Osteoblast (primary cell): ENCODE measurements around the gene SCRN2. TPM values are rescaled to one million over a fixed set of nuclear protein-coding genes. Genes with fewer than 3 reads are reported as not detected.

ENCODE experiments used
- DNase-seq: peaks from one replicate; pipeline ENCODE4 v3.0.0; 2011; ENCODE audit warnings: low spot score, mixed read lengths; ENCODE audit not compliant: insufficient read length; ENCODE audit errors: missing footprints
- H2AFZ ChIP-seq: 2 replicates; pipeline ENCODE4 v1.6.0; 2011; ENCODE audit warnings: mild to moderate bottlenecking, low read length
- H3K27ac ChIP-seq: 2 replicates; pipeline ENCODE4 v1.5.1; 2011; ENCODE audit warnings: mild to moderate bottlenecking, low read depth, low read length, moderate library complexity
- H3K27me3 ChIP-seq: 2 replicates; pipeline ENCODE4 v1.6.0; 2012; ENCODE audit warnings: mild to moderate bottlenecking, control low read depth, inconsistent platforms, low read length, moderate library complexity; ENCODE audit not compliant: insufficient read depth
- H3K36me3 ChIP-seq: 2 replicates; pipeline ENCODE4 v1.5.1; 2011; ENCODE audit warnings: mild to moderate bottlenecking, low read length, control low read depth, moderate library complexity; ENCODE audit not compliant: insufficient read depth
- H3K4me1 ChIP-seq: 2 replicates; pipeline ENCODE4 v1.5.1; 2011; ENCODE audit warnings: mild to moderate bottlenecking, low read length, control low read depth, moderate library complexity; ENCODE audit not compliant: insufficient read depth
- H3K4me2 ChIP-seq: 2 replicates; pipeline ENCODE4 v1.6.0; 2011; ENCODE audit warnings: mild to moderate bottlenecking, low read length; ENCODE audit not compliant: insufficient read depth
- H3K4me3 ChIP-seq: fragments of 200-600 bp; sonication (generic); 3 replicates; pipeline ENCODE4 v1.5.1; 2012; ENCODE audit warnings: mild to moderate bottlenecking, low read length, inconsistent platforms; ENCODE audit not compliant: insufficient read depth
- H3K79me2 ChIP-seq: 2 replicates; pipeline ENCODE4 v1.6.0; 2012; ENCODE audit warnings: mild to moderate bottlenecking, low read length, control low read depth, inconsistent platforms; ENCODE audit not compliant: insufficient read depth
- H3K9me3 ChIP-seq: 2 replicates; pipeline ENCODE4 v1.5.1; 2011; ENCODE audit warnings: low read depth, low read length, control low read depth
- H4K20me1 ChIP-seq: 2 replicates; pipeline ENCODE4 v1.6.0; 2012; ENCODE audit warnings: mild to moderate bottlenecking, low read length, control low read depth; ENCODE audit not compliant: insufficient read depth
- total RNA-seq: library from RNA; depleted of rRNA; stranded (reverse); fragments of >200 nt; gene quantifications from 2 replicates; pipeline ENCODE4 v1.2.3, GENCODE V29; 2012
- TF ChIP-seq, protein P1 (sequence below): IDR thresholded peaks from 2 replicates; pipeline ENCODE4 v1.5.1; 2011; ENCODE audit warnings: mild to moderate bottlenecking, low read depth, low read length, moderate library complexity; ENCODE audit errors: extremely low read depth

SCRN2 gene
- total RNA-seq, 1 donor = 42.7 TPM

DNA sequence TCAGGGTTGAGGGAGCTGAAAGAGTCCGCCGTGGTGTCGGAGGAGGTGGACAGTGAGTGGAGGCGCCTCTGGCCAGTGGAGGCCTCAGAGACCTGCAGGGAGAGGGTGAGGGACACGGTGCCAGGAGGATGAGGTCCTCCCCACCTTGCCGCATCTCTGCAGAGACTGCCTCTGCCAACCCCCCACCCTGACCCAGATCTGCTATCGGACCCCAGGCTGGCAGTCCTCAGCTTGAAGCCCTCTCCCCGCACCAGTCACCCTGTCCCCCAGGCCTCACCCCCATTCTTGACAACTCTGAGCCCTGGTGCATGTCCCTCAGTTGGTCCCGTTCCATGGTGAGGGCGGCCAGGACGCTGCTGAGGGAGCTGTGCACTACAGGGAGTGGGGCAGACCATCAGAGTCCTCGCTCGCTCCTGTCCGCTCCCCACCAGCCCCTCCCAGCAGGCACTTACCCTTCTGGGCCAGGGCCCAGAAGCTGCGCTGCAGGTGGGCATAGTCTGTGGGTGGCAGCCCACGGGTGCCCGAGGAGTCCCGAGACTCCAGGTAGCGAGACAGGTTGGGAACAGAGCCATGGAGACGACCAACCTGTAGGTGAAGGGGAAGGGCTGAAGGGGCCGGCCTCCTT lies 24.9 kb downstream of the SCRN2 start:
- TF ChIP-seq, protein P1, sequence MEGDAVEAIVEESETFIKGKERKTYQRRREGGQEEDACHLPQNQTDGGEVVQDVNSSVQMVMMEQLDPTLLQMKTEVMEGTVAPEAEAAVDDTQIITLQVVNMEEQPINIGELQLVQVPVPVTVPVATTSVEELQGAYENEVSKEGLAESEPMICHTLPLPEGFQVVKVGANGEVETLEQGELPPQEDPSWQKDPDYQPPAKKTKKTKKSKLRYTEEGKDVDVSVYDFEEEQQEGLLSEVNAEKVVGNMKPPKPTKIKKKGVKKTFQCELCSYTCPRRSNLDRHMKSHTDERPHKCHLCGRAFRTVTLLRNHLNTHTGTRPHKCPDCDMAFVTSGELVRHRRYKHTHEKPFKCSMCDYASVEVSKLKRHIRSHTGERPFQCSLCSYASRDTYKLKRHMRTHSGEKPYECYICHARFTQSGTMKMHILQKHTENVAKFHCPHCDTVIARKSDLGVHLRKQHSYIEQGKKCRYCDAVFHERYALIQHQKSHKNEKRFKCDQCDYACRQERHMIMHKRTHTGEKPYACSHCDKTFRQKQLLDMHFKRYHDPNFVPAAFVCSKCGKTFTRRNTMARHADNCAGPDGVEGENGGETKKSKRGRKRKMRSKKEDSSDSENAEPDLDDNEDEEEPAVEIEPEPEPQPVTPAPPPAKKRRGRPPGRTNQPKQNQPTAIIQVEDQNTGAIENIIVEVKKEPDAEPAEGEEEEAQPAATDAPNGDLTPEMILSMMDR = no peak
- Histone ChIP-seq H3K9me3 (no peaks in the 10 kb centered on the region), H2AFZ (no peak overlapping the region), H3K4me1 (peaks cover 6% of the 10 kb centered on the region), H4K20me1 (peaks cover 7% of the 10 kb centered on the region), H3K79me2 (no peaks in the 10 kb centered on the region), H3K4me2 (no peak overlapping the region), H3K36me3 (peaks cover 7% of the 10 kb centered on the region), H3K27ac (no peak overlapping the region), H3K4me3 (no peak overlapping the region), H3K27me3 (no peaks in the 10 kb centered on the region)
- DNase-seq = peak; percentile 72

GRCh38 chr17:47815106-47815918 lies 25.8 kb downstream of the SCRN2 start:
- H4K20me1 ChIP-seq = peaks cover 16% of the 10 kb centered on the region
- H3K27me3 ChIP-seq = no peaks in the 10 kb centered on the region
- H3K27ac ChIP-seq = no peak overlapping the region
- H2AFZ ChIP-seq = no peak overlapping the region
- no peak overlapping the region for H3K4me3 ChIP-seq
- H3K4me1 ChIP-seq = peaks cover 6% of the 10 kb centered on the region
- DNase-seq = no peak
- TF ChIP-seq, protein P1 = no peak
- no peaks in the 10 kb centered on the region for H3K9me3 ChIP-seq
- H3K79me2 ChIP-seq = no peaks in the 10 kb centered on the region
- peaks cover 7% of the 10 kb centered on the region for H3K36me3 ChIP-seq
- no peak overlapping the region for H3K4me2 ChIP-seq

DNA sequence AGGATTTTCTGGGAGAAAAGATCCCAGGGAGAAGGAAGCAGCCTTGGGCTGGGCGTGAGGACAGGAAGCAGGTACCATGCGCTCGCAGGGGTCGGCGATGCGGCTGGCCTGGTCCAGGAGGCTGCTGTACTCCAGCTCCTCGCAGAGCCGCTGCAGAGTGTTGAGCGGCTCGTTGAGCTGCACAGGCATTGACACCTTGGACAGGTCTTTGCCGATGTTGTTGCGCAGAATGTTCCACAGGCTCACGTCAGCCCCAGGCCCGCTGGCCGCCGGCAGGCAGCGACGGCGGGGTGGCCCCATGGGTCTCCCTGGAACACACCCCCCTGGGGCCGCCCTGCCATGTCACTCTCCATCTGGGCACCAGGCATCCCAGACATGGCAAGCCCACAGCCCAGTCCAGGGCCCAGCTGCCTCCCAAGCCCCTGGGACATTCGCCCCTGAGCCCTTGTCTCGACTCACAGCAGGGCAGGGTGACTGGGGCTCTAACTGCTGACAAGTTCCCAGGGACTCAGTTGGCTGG lies 27.5 kb downstream of the SCRN2 start:
- no peaks in the 10 kb centered on the region for H3K27me3 ChIP-seq
- H3K4me3 ChIP-seq = no peak overlapping the region
- no peak overlapping the region for H2AFZ ChIP-seq
- TF ChIP-seq, protein P1 = no peak
- DNase-seq = no peak
- H3K4me1 ChIP-seq = peaks cover 10% of the 10 kb centered on the region
- H3K4me2 ChIP-seq = no peak overlapping the region
- H4K20me1 ChIP-seq = peaks cover 27% of the 10 kb centered on the region
- no peaks in the 10 kb centered on the region for H3K9me3 ChIP-seq
- H3K79me2 ChIP-seq = no peaks in the 10 kb centered on the region
- H3K36me3 ChIP-seq = peaks cover 20% of the 10 kb centered on the region
- no peak overlapping the region for H3K27ac ChIP-seq

GRCh38 chr17:47813077-47813476 lies 28.0 kb downstream of the SCRN2 start:
- Histone ChIP-seq H3K4me2 (no peak overlapping the region), H3K4me3 (no peak overlapping the region), H3K27me3 (no peaks in the 10 kb centered on the region), H3K79me2 (no peaks in the 10 kb centered on the region), H3K27ac (no peak overlapping the region), H3K9me3 (no peaks in the 10 kb centered on the region), H3K36me3 (peaks cover 25% of the 10 kb centered on the region), H2AFZ (no peak overlapping the region), H3K4me1 (peaks cover 10% of the 10 kb centered on the region), H4K20me1 (peaks cover 31% of the 10 kb centered on the region)
- TF ChIP-seq, protein P1 = no peak
- no peak for DNase-seq
